Panc1 (cell line): ENCODE measurements around the gene LYPD4.

Experiments used
- POLR2AphosphoS5 ChIP-seq: IDR thresholded peaks from 2 replicates; pipeline ENCODE4 v1.6.1; 2012; ENCODE audit warnings: mild to moderate bottlenecking, low read depth, low read length, moderate library complexity
- SIN3A ChIP-seq: IDR thresholded peaks from 2 replicates; pipeline ENCODE4 v1.6.1; 2012; ENCODE audit warnings: low read depth, mild to moderate bottlenecking, low read length, moderate library complexity, borderline replicate concordance; ENCODE audit not compliant: insufficient read depth
- TF ChIP-seq, protein P1 (sequence below): fragments of 450-650 bp; IDR thresholded peaks from 2 replicates; pipeline ENCODE4 v1.5.1; 2017; ENCODE audit warnings: mild to moderate bottlenecking

DNA sequence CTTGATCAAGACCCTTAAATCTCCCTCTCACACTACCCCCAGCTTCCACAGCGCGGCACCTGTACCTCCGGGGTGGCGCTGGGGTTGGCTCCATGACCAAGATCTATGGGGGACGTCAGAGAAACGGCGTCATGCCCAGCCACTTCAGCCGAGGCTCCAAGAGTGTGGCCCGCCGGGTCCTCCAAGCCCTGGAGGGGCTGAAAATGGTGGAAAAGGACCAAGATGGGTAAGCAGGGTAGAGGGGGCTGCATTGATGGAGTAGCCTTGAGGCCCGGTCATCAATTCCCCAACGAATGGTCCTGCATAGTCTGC is 24.5 kb upstream of the LYPD4 start:
- TF ChIP-seq, protein P1, sequence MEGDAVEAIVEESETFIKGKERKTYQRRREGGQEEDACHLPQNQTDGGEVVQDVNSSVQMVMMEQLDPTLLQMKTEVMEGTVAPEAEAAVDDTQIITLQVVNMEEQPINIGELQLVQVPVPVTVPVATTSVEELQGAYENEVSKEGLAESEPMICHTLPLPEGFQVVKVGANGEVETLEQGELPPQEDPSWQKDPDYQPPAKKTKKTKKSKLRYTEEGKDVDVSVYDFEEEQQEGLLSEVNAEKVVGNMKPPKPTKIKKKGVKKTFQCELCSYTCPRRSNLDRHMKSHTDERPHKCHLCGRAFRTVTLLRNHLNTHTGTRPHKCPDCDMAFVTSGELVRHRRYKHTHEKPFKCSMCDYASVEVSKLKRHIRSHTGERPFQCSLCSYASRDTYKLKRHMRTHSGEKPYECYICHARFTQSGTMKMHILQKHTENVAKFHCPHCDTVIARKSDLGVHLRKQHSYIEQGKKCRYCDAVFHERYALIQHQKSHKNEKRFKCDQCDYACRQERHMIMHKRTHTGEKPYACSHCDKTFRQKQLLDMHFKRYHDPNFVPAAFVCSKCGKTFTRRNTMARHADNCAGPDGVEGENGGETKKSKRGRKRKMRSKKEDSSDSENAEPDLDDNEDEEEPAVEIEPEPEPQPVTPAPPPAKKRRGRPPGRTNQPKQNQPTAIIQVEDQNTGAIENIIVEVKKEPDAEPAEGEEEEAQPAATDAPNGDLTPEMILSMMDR = no peak
- TF ChIP-seq POLR2AphosphoS5 (no peak), SIN3A (no peak)
